Trophoblast cell (in vitro differentiated cells and primary cell): ENCODE data around the gene AFTPH.
A peak's percentile ranks its signal among the peaks of the same experiment; 100 is the strongest.

Source experiments
- DNase-seq, 2 donors: peaks; one replicate each; pipeline ENCODE4 v3.0.0-alpha.2; 2016
- H2AFZ ChIP-seq: 2 replicates; pipeline ENCODE4 v1.6.1; 2013; ENCODE audit warnings: low read length, moderate library complexity, mild to moderate bottlenecking; ENCODE audit not compliant: insufficient read depth, poor library complexity
- H2AK5ac ChIP-seq: 2 replicates; pipeline ENCODE4 v1.6.1; 2013; ENCODE audit warnings: mild to moderate bottlenecking, low read length
- H2BK120ac ChIP-seq: 2 replicates; pipeline ENCODE4 v1.6.1; 2013; ENCODE audit warnings: low read length, mild to moderate bottlenecking, moderate library complexity; ENCODE audit not compliant: insufficient read depth, poor library complexity
- H2BK12ac ChIP-seq: 2 replicates; pipeline ENCODE4 v1.6.1; 2013; ENCODE audit warnings: mild to moderate bottlenecking, low read length, moderate library complexity
- H2BK5ac ChIP-seq: 2 replicates; pipeline ENCODE4 v1.6.1; 2013; ENCODE audit warnings: low read length, low read depth, moderate library complexity, mild to moderate bottlenecking; ENCODE audit not compliant: poor library complexity
- H3K14ac ChIP-seq: 2 replicates; pipeline ENCODE4 v1.6.1; 2013; ENCODE audit warnings: mild to moderate bottlenecking, low read length
- H3K18ac ChIP-seq: 2 replicates; pipeline ENCODE4 v1.6.1; 2013; ENCODE audit warnings: mild to moderate bottlenecking, low read length
- H3K23ac ChIP-seq: 2 replicates; pipeline ENCODE4 v1.6.1; 2013; ENCODE audit warnings: low read length
- H3K27ac ChIP-seq: 2 replicates; pipeline ENCODE4 v1.5.1; 2013; ENCODE audit warnings: low read depth, mild to moderate bottlenecking, inconsistent platforms, low read length, moderate library complexity
- H3K27me3 ChIP-seq: 2 replicates; pipeline ENCODE4 v1.6.1; 2013; ENCODE audit warnings: inconsistent platforms, mild to moderate bottlenecking, low read length, moderate library complexity; ENCODE audit not compliant: insufficient read depth
- H3K36me3 ChIP-seq, 2 experiments: 1 replicate in 1 of 2; 2 replicates in 1 of 2; pipeline ENCODE4 v1.6.1; 2013; ENCODE audit warnings: low read length in 2 of 2, mild to moderate bottlenecking in 2 of 2, moderate library complexity in 1 of 2; ENCODE audit not compliant: insufficient read depth in 2 of 2, control insufficient read depth in 1 of 2
- H3K4ac ChIP-seq: 2 replicates; pipeline ENCODE4 v1.6.1; 2013; ENCODE audit warnings: low read depth, mild to moderate bottlenecking, low read length, moderate library complexity
- H3K4me1 ChIP-seq, 2 experiments: 1 replicate in 1 of 2; 2 replicates in 1 of 2; pipeline ENCODE4 v1.6.1; 2013; ENCODE audit warnings: low read length in 2 of 2, mild to moderate bottlenecking in 2 of 2, moderate library complexity in 1 of 2; ENCODE audit not compliant: insufficient read depth in 2 of 2, control insufficient read depth in 1 of 2
- H3K4me2 ChIP-seq: 2 replicates; pipeline ENCODE4 v1.6.1; 2013; ENCODE audit warnings: inconsistent platforms, mild to moderate bottlenecking, low read length, moderate library complexity
- H3K4me3 ChIP-seq: 2 replicates; pipeline ENCODE4 v1.5.1; 2013; ENCODE audit warnings: mild to moderate bottlenecking, low read depth, low read length, inconsistent platforms
- H3K79me1 ChIP-seq: one replicate; pipeline ENCODE4 v1.6.1; 2013; ENCODE audit warnings: low read length
- H3K79me2 ChIP-seq: 2 replicates; pipeline ENCODE4 v1.6.1; 2013; ENCODE audit warnings: low read length, mild to moderate bottlenecking; ENCODE audit not compliant: control insufficient read depth, insufficient read depth, poor library complexity
- H3K9ac ChIP-seq: 2 replicates; pipeline ENCODE4 v1.6.1; 2013; ENCODE audit warnings: mild to moderate bottlenecking, low read length
- H3K9me3 ChIP-seq: 2 replicates; pipeline ENCODE4 v1.6.1; 2013; ENCODE audit warnings: low read depth, mild to moderate bottlenecking, control low read depth, inconsistent platforms, low read length; ENCODE audit not compliant: insufficient read depth
- H4K12ac ChIP-seq: 2 replicates; pipeline ENCODE4 v1.6.1; 2013; ENCODE audit warnings: low read depth, mild to moderate bottlenecking, low read length, moderate library complexity
- H4K8ac ChIP-seq: 2 replicates; pipeline ENCODE4 v1.6.1; 2013; ENCODE audit warnings: low read depth, mild to moderate bottlenecking, low read length, moderate library complexity
- H4K91ac ChIP-seq: one replicate; pipeline ENCODE4 v1.6.1; 2013; ENCODE audit warnings: low read depth, mild to moderate bottlenecking, low read length, moderate library complexity
- WGBS: extraction: QIAGEN DNeasy Blood & Tissue Kit; methylation state at CpG from one replicate; pipeline ENCODE4 v1.1.7; 2013; ENCODE audit warnings: missing lambda C conversion rate; ENCODE audit not compliant: insufficient read length, insufficient coverage; ENCODE audit errors: extremely low coverage; 5-methylcytosine and 5-hydroxymethylcytosine counted together

Gene AFTPH

DNA sequence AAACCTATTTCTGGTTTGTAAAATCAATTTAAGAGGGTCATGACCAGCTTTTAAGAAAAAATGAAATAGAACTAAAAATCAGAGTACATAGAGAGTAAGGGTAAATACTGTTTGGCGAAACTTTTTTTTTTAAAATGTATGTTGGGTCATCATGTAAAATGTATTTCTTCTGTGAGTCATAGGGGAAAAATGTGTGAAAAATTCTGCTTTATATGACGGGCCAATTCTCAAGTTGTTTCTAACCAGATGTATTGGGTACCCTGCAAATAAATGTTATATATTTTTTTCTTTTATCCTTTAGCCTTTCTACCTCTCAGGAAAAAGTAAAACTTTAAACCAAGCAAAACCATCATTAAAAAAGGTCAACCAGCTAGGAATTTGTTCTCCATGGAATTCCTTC is 13.9 kb downstream of the AFTPH start:
- Histone ChIP-seq H3K4ac (no peak overlapping the region), H3K27me3 (no peaks in the 10 kb centered on the region), H3K4me1 (no peaks in the 10 kb centered on the region), H3K79me2 (no peaks in the 10 kb centered on the region), H3K18ac (no peak overlapping the region), H4K12ac (no peak overlapping the region), H3K4me3 (no peak overlapping the region), H3K4me2 (no peak overlapping the region), H3K14ac (no peak overlapping the region), H3K27ac (no peak overlapping the region), H4K8ac (no peak overlapping the region), H3K9ac (no peak overlapping the region), H3K9me3 (no peaks in the 10 kb centered on the region), H3K36me3 (peaks cover 0 to 2% of the 10 kb centered on the region in 2 experiments), H4K91ac (no peak overlapping the region), H2AK5ac (no peak overlapping the region), H3K23ac (no peak overlapping the region), H3K79me1 (no peaks in the 10 kb centered on the region), H2BK12ac (no peak overlapping the region), H2BK120ac (no peak overlapping the region), H2BK5ac (no peak overlapping the region), H2AFZ (no peak overlapping the region)
- peak in 1 of 2 donors; percentile 69 for DNase-seq
- no CpG with 5 or more reads among the region's 2 CpGs for WGBS

DNA sequence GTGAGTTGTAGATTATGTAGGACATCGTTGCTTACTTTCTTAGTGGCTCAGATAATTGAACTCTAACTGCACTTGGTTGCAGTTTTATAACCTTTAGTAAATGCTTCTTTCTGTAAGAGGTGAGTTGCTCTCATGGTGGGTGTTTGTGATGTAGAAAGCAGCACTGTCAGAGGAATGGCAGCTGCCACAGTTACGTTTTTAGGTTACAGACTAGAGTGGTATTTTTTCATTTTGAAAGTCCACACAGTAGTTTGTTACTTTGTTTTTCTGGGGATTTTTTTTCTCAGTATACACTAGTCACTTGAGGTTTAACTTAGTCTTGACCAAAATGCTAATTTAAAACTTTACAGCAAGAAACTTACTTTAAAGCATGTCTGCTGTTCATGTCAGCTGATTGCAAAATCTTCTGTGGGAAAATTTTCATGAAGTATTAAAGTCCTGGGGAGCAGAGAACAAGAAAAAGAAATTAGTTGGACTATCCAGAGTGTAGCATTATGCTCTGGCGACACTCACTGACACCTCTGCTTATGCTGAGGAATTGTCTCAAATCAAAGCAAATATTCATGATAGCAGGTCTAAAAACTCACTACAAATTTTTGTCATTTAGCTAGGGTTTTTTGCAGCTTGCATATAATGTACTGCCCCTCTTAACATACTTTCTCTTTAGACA is 14.8 kb downstream of the AFTPH start:
- no peak overlapping the region for H2BK12ac ChIP-seq
- H2AFZ ChIP-seq: no peak overlapping the region
- H3K4me1 ChIP-seq: no peaks in the 10 kb centered on the region
- no peak overlapping the region for H2BK5ac ChIP-seq
- H3K4me2 ChIP-seq: no peak overlapping the region
- H2BK120ac ChIP-seq: no peak overlapping the region
- H3K79me1 ChIP-seq: no peaks in the 10 kb centered on the region
- no peak overlapping the region for H3K9ac ChIP-seq
- no peak overlapping the region for H3K4me3 ChIP-seq
- H3K9me3 ChIP-seq: no peaks in the 10 kb centered on the region
- no peak overlapping the region for H3K4ac ChIP-seq
- no peaks in the 10 kb centered on the region for H3K79me2 ChIP-seq
- H3K27ac ChIP-seq: no peak overlapping the region
- no peak overlapping the region for H4K12ac ChIP-seq
- no peaks in the 10 kb centered on the region for H3K27me3 ChIP-seq
- DNase-seq: peak in 1 of 2 donors; percentile 26
- no CpG with 5 or more reads among the region's 3 CpGs for WGBS
- no peak overlapping the region for H3K18ac ChIP-seq
- H3K36me3 ChIP-seq: peaks cover 0 to 2% of the 10 kb centered on the region in 2 experiments
- H2AK5ac ChIP-seq: no peak overlapping the region
- H4K8ac ChIP-seq: no peak overlapping the region
- H4K91ac ChIP-seq: no peak overlapping the region
- no peak overlapping the region for H3K23ac ChIP-seq
- no peak overlapping the region for H3K14ac ChIP-seq

DNA sequence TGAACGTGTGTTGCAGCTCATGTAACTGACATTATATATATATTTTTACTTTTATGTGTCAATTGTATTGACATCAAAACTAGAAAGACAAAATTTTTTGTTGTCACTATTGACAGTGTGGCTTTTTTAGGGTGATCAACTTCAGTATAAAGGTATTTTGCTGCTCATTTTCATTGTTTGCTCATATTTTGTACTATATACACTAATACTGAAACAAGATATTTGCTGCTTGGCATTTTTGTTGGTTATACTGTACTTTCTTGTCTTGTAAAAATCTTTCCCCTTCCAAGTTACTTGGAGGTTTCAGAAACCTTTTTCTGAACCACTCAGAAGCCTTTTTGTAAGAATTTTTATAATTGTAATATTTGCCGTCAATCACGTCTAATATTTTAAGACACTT is 16.5 kb downstream of the AFTPH start:
- H3K4ac ChIP-seq: no peak overlapping the region
- no peak overlapping the region for H4K8ac ChIP-seq
- H4K91ac ChIP-seq: no peak overlapping the region
- no peak overlapping the region for H3K18ac ChIP-seq
- no peak overlapping the region for H3K14ac ChIP-seq
- no peaks in the 10 kb centered on the region for H3K27me3 ChIP-seq
- no peaks in the 10 kb centered on the region for H3K79me2 ChIP-seq
- H2BK12ac ChIP-seq: no peak overlapping the region
- no peak overlapping the region for H3K27ac ChIP-seq
- no peak overlapping the region for H2AK5ac ChIP-seq
- H3K9ac ChIP-seq: no peak overlapping the region
- peaks cover 0 to 2% of the 10 kb centered on the region in 2 experiments for H3K36me3 ChIP-seq
- no peak overlapping the region for H3K4me2 ChIP-seq
- no peaks in the 10 kb centered on the region for H3K9me3 ChIP-seq
- H3K23ac ChIP-seq: no peak overlapping the region
- H2AFZ ChIP-seq: no peak overlapping the region
- no peak for DNase-seq
- H4K12ac ChIP-seq: no peak overlapping the region
- H3K79me1 ChIP-seq: no peaks in the 10 kb centered on the region
- H3K4me1 ChIP-seq: no peaks in the 10 kb centered on the region
- no CpG with 5 or more reads among the region's 3 CpGs for WGBS
- no peak overlapping the region for H2BK5ac ChIP-seq
- no peak overlapping the region for H3K4me3 ChIP-seq
- H2BK120ac ChIP-seq: no peak overlapping the region

DNA sequence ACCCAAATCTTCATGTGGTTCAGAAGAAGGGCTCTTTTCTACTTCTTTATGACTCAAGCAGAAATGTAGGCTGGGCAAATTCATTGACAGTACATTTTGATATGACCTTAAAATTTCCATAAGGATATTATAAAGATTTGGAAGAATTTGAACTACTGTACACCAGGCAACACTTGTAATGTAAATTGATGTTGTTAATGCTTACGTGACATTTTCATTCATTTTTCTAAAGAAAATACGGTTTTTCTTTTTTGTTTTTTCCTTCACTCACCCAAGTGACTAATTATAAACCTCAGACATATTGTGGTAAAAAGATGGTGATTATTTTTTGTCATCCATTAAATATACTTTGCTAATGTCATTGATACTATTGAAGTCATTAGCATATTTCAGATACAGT is 17.4 kb downstream of the AFTPH start:
- no peak overlapping the region for H3K23ac ChIP-seq

More for the DNA sequence above, 17.4 kb downstream of the AFTPH start:
- Histone ChIP-seq H2BK5ac (no peak overlapping the region), H3K9ac (no peak overlapping the region), H4K91ac (no peak overlapping the region), H2AK5ac (no peak overlapping the region), H3K9me3 (no peaks in the 10 kb centered on the region), H3K18ac (no peak overlapping the region), H3K27ac (no peak overlapping the region), H3K79me2 (no peaks in the 10 kb centered on the region), H2AFZ (no peak overlapping the region), H3K27me3 (no peaks in the 10 kb centered on the region), H3K4ac (no peak overlapping the region), H4K12ac (no peak overlapping the region), H2BK120ac (no peak overlapping the region), H3K14ac (no peak overlapping the region), H3K36me3 (peaks cover 0 to 2% of the 10 kb centered on the region in 2 experiments), H3K4me3 (no peak overlapping the region), H2BK12ac (no peak overlapping the region), H3K4me2 (no peak overlapping the region), H3K79me1 (no peaks in the 10 kb centered on the region), H3K4me1 (no peaks in the 10 kb centered on the region), H4K8ac (no peak overlapping the region)
- DNase-seq: no peak
- WGBS: no CpG with 5 or more reads among the region's 2 CpGs
